Mesenchymal stem cell (in vitro differentiated cells and primary cell): Measurements from ENCODE around the gene GPR84.
"Not testable (repeated sequence)": the region's sequence is repeated elsewhere in the genome, so short reads cannot be mapped to it uniquely, and the experiment has no call there.

Experiments used
- DNase-seq: peaks from one replicate; pipeline ENCODE4 v3.0.0-alpha.2; 2013
- H2AFZ ChIP-seq: one replicate; pipeline ENCODE4 v1.6.1; 2013; ENCODE audit warnings: low read depth, mild to moderate bottlenecking, control low read depth, inconsistent platforms, low read length, moderate library complexity
- H2AK5ac ChIP-seq: 2 replicates; pipeline ENCODE4 v1.6.1; 2013; ENCODE audit warnings: low read length, moderate library complexity, mild to moderate bottlenecking, inconsistent platforms; ENCODE audit not compliant: severe bottlenecking
- H2BK120ac ChIP-seq: one replicate; pipeline ENCODE4 v1.6.1; 2013; ENCODE audit warnings: low read depth, mild to moderate bottlenecking, inconsistent platforms, low read length, moderate library complexity
- H2BK12ac ChIP-seq, 2 experiments: one replicate each; pipeline ENCODE4 v1.6.1; 2013; ENCODE audit warnings: inconsistent platforms in 2 of 2, low read length in 2 of 2, mild to moderate bottlenecking in 2 of 2, moderate library complexity in 2 of 2, control low read depth in 1 of 2
- H2BK15ac ChIP-seq: one replicate; pipeline ENCODE4 v1.6.1; 2013; ENCODE audit warnings: mild to moderate bottlenecking, low read depth, inconsistent platforms; ENCODE audit not compliant: poor library complexity, severe bottlenecking
- H2BK5ac ChIP-seq: 2 replicates; pipeline ENCODE4 v1.6.1; 2013; ENCODE audit warnings: low read depth, mild to moderate bottlenecking, low read length, control low read depth, inconsistent platforms; ENCODE audit not compliant: poor library complexity, severe bottlenecking
- H3K14ac ChIP-seq, 2 experiments: one replicate each; pipeline ENCODE4 v1.6.1; 2013; ENCODE audit warnings: inconsistent platforms in 2 of 2, low read length in 2 of 2, control low read depth in 1 of 2, mild to moderate bottlenecking in 1 of 2, moderate library complexity in 1 of 2
- H3K18ac ChIP-seq, 2 experiments: one replicate each; pipeline ENCODE4 v1.6.1; 2013; ENCODE audit warnings: inconsistent platforms in 2 of 2, low read length in 2 of 2, control low read depth in 1 of 2, low read depth in 1 of 2, mild to moderate bottlenecking in 1 of 2
- H3K23ac ChIP-seq, 2 experiments: one replicate each; pipeline ENCODE4 v1.6.1; 2013; ENCODE audit warnings: inconsistent platforms in 2 of 2, low read length in 2 of 2, mild to moderate bottlenecking in 2 of 2, moderate library complexity in 2 of 2, control low read depth in 1 of 2
- H3K27ac ChIP-seq: 2 replicates; pipeline ENCODE4 v1.5.1; 2013; ENCODE audit warnings: mild to moderate bottlenecking, moderate library complexity, low read length, control low read depth, inconsistent platforms; ENCODE audit not compliant: poor library complexity, severe bottlenecking
- H3K27me3 ChIP-seq, 2 experiments: 2 replicates each; pipeline versions ENCODE4 v1.6.1 to v1.7.0; 2013; ENCODE audit warnings: low read length in 2 of 2, mild to moderate bottlenecking in 2 of 2, moderate library complexity in 2 of 2, control low read depth in 1 of 2, inconsistent platforms in 1 of 2; ENCODE audit not compliant: control insufficient read depth in 1 of 2, insufficient read depth in 1 of 2
- H3K36me3 ChIP-seq, 2 experiments: 2 replicates each; pipeline versions ENCODE4 v1.6.1 to v1.7.0; 2013; ENCODE audit warnings: low read length in 2 of 2, control low read depth in 1 of 2, inconsistent platforms in 1 of 2, low read depth in 1 of 2, mild to moderate bottlenecking in 1 of 2; ENCODE audit not compliant: insufficient read depth in 2 of 2, control insufficient read depth in 1 of 2
- H3K4ac ChIP-seq, 2 experiments: one replicate each; pipeline ENCODE4 v1.6.1; 2013; ENCODE audit warnings: inconsistent platforms in 2 of 2, low read length in 2 of 2, mild to moderate bottlenecking in 2 of 2, moderate library complexity in 2 of 2, control low read depth in 1 of 2, low read depth in 1 of 2
- H3K4me1 ChIP-seq: 2 replicates; pipeline ENCODE4 v1.6.1; 2013; ENCODE audit warnings: low read depth, low read length, control low read depth; ENCODE audit not compliant: control insufficient read depth, insufficient read depth
- H3K4me2 ChIP-seq: 2 replicates; pipeline ENCODE4 v1.6.1; 2013; ENCODE audit warnings: low read length, mild to moderate bottlenecking, inconsistent platforms; ENCODE audit not compliant: poor library complexity, severe bottlenecking
- H3K4me3 ChIP-seq, 2 experiments: 2 replicates each; pipeline versions ENCODE4 v1.5.1 to v1.7.0; 2013; ENCODE audit warnings: low read length in 2 of 2, mild to moderate bottlenecking in 2 of 2, control low read depth in 1 of 2, low read depth in 1 of 2; ENCODE audit not compliant: insufficient read depth in 1 of 2
- H3K79me1 ChIP-seq: replicated peaks from 2 replicates; pipeline ENCODE4 v1.6.1; 2013; ENCODE audit warnings: mild to moderate bottlenecking, control low read depth, low read length, inconsistent platforms; ENCODE audit not compliant: poor library complexity, severe bottlenecking
- H3K9ac ChIP-seq: 2 replicates; pipeline ENCODE4 v1.7.0; 2013; ENCODE audit warnings: mild to moderate bottlenecking, low read length, moderate library complexity
- H3K9me3 ChIP-seq: 2 replicates; pipeline ENCODE4 v1.7.0; 2013; ENCODE audit warnings: mild to moderate bottlenecking, low read length; ENCODE audit not compliant: control insufficient read depth
- H4K8ac ChIP-seq: one replicate; pipeline ENCODE4 v1.6.1; 2013; ENCODE audit warnings: inconsistent platforms, mild to moderate bottlenecking, low read length, moderate library complexity
- H4K91ac ChIP-seq: one replicate; pipeline ENCODE4 v1.6.1; 2013; ENCODE audit warnings: mild to moderate bottlenecking, low read length, inconsistent platforms
- WGBS: methylation state at CpG from one replicate; pipeline ENCODE4 v1.1.7; 2013; ENCODE audit warnings: mixed read lengths; 5-methylcytosine and 5-hydroxymethylcytosine counted together

GPR84 gene

GRCh38 chr12:54355104-54355815 is 9.0 kb downstream of the GPR84 start:
- Histone ChIP-seq H4K91ac (peak overlapping the region; percentile 63), H2BK12ac (peak overlapping the region; percentile 51 to 73), H3K36me3 (peaks cover 16 to 24% of the 10 kb centered on the region in 2 experiments), H3K4me2 (no peak overlapping the region), H3K27ac (no peak overlapping the region), H3K23ac (no peak overlapping the region), H3K79me1 (peaks cover 9% of the 10 kb centered on the region), H2BK120ac (no peak overlapping the region), H2BK5ac (no peak overlapping the region), H3K9me3 (no peaks in the 10 kb centered on the region), H2AK5ac (no peak overlapping the region), H3K18ac (peak overlapping the region in 1 of 2 experiments; percentile 11), H3K4me1 (peaks cover 29% of the 10 kb centered on the region), H2AFZ (no peak overlapping the region), H3K14ac (peak overlapping the region in 1 of 2 experiments; percentile 11), H3K4me3 (no peak overlapping the region), H2BK15ac (peak overlapping the region; percentile 46), H3K9ac (no peak overlapping the region), H4K8ac (peak overlapping the region; percentile 21), H3K4ac (peak overlapping the region; percentile 18 to 63), H3K27me3 (no peaks in the 10 kb centered on the region)
- WGBS, result 58% methylated on average over 5 of the region's 6 CpGs
- no peak for DNase-seq

- 86% methylated on average over 3 of the region's 7 CpGs for WGBS
- not testable (repeated sequence) for H2BK12ac ChIP-seq, H3K79me1 ChIP-seq, H2AFZ ChIP-seq, H3K4me3 ChIP-seq, DNase-seq, H4K91ac ChIP-seq, H3K14ac ChIP-seq, H2BK15ac ChIP-seq, H2AK5ac ChIP-seq, H3K27ac ChIP-seq, H3K4me2 ChIP-seq, H4K8ac ChIP-seq, H2BK120ac ChIP-seq, H3K9ac ChIP-seq, H3K9me3 ChIP-seq, H3K23ac ChIP-seq, H2BK5ac ChIP-seq, H3K4ac ChIP-seq, H3K27me3 ChIP-seq, H3K18ac ChIP-seq
- Histone ChIP-seq H3K36me3 (peaks cover 26 to 31% of the 10 kb centered on the region in 2 experiments), H3K4me1 (peaks cover 25% of the 10 kb centered on the region)
Observed at GRCh38 chr12:54354271-54354670, 10.0 kb downstream of the GPR84 start.

GRCh38 chr12:54352891-54353874 is 11.1 kb downstream of the GPR84 start:
- Histone ChIP-seq H3K27me3 (no peaks in the 10 kb centered on the region), H3K4me2 (no peak overlapping the region), H2BK5ac (no peak overlapping the region), H2BK15ac (peak overlapping the region; percentile 44), H3K79me1 (peaks cover 9% of the 10 kb centered on the region), H2BK12ac (peak overlapping the region; percentile 70 to 91), H3K4me3 (peak overlapping the region in 1 of 2 experiments; percentile 27), H3K9ac (peak overlapping the region; percentile 79), H3K27ac (no peak overlapping the region), H2AK5ac (no peak overlapping the region), H3K36me3 (peaks cover 35 to 36% of the 10 kb centered on the region in 2 experiments), H4K8ac (peak overlapping the region; percentile 1), H3K4ac (peak overlapping the region; percentile 20 to 55), H3K23ac (no peak overlapping the region), H4K91ac (no peak overlapping the region), H3K14ac (peak overlapping the region in 1 of 2 experiments; percentile 83), H2AFZ (no peak overlapping the region), H3K9me3 (no peaks in the 10 kb centered on the region), H3K4me1 (peaks cover 25% of the 10 kb centered on the region), H3K18ac (peak overlapping the region; percentile 3 to 63), H2BK120ac (no peak overlapping the region)
- WGBS, result 27% methylated on average over 1 of the region's 1 CpG
- DNase-seq, result peak; percentile 56
